Raji (cell line): ENCODE measurements around the gene SDHA.

Experiments
- POLR2A ChIP-seq: IDR thresholded peaks from 2 replicates; pipeline ENCODE4 v1.6.1; 2011; ENCODE audit warnings: low read depth, low read length, control low read depth; ENCODE audit not compliant: insufficient read depth

SDHA gene

GRCh38 chr5:180286-180918 is 37.7 kb upstream of the SDHA start:
- no peak for TF ChIP-seq POLR2A

DNA sequence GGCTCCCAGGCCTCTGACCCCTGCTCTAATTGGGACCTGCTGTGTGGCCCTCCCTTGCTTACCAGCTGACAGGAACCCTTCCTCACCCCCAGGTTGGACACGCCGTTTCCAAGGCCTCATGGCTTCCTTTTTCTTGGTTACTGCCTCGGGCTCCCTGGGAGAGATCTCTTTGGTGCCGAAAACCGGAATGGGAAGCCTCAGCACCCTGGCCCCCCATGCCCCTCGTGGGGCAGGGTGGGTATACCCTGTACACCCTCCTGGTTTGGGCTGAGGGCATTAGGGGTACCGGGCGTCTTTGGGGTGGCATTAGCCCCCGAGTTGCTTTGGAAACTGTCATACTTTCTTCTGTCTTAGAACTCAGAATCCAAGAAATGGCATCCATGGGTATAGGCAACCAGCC is 37.0 kb upstream of the SDHA start:
- TF ChIP-seq POLR2A = no peak

DNA sequence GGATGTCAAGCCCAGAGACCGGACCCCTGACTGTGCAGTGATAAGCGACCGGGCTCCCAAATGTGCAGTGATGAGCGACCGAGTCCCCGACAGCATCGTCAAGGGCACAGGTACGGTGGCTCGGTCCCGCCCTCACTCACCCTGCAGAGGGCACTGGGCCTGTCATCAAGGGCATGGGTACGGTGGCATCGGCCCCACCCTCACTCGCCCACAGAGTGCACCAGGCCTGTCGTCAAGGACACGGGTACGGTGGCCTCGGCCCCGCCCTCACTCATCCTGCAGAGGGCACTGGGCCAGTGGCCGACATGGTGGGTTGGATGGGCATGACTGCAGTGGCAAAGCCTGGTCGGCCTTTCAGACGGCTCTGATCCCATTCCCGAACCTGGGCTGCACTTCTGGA is 36.6 kb upstream of the SDHA start:
- no peak for TF ChIP-seq POLR2A

DNA sequence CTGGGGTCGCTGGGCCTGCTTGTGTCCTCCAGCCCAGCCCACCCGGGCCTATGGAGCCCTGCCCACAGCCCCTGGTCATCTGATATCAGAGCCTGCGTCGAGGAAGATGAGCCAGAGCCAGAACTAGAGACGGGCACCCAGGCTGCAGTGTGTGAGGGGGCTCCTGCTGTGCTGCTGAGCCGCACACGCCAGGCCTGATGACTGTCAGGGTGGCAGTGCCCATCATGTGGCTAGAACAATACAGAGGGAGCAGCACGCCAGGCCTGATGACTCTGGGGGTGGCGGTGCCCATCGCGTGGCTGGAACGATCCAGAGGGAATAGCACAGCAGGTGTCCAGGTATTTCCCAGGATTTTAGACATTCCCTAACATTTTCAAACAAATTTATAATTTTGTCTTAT is 36.0 kb upstream of the SDHA start:
- no peak for TF ChIP-seq POLR2A

DNA sequence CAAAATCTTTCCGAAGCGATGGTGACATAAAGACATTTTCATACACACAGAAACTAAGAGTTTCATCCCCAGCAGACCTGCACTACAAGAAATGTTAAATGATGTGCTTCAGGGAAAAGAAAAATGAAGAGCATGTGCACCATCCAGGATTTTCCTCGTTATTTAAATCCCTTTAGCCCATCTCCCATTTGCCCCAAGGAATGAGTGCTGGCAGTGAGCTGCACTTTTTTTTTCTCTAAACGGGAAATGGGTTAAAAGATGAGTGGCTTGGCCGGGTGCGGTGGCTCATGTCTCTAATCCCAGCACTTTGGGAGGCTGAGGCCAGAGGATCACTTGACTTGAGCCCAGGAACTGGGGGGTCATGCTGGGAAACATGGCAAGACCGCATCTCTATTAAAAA is 33.6 kb upstream of the SDHA start:
- TF ChIP-seq POLR2A = no peak

- no peak for TF ChIP-seq POLR2A
These were observed 32.7 kb upstream of the SDHA start for GRCh38 chr5:185095-186070.

DNA sequence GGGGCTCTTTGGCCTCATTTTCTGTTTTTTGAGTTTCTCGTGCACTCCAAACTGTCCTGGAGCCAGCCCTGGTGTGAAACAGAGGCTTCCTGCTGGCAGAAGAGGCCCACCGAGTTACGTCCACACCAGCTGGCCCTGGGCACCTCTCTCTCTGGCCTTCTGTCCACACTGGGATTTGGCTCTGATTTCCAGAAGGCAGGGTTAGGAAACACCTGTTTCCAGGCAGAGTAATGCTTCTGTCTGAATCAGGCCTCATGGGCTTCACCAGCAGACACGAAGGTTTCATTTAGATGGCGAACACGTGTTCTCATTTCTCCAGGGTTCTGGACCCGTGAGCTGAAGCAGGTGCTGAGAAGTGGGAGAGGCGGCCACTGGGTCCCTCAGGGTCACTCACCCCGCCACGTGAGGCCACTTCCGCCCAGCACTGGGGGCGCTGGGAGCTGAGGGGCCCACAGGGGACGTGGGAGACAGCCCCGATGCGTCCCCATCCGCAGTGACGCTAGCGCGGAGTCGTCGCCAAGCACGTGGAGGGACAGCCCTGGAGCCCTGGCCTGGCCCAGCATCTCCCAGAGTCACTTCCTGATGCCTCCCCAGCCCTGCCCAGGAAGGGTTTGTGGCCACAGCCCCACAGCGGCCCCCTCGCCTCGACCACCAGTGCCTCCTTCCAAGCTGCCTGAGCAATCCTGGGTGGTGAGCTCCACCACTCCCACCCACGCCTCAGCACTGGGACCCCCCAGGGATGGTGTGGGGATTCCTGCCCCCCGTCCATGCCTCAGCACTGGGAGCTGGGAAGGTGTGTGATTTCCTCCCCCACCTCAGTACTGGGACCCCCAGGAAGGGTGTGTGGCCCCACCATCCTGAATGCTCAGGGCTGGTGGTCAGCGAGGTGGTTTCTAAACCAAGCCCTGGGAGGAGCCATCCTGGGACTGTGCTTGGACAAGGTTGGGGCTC is 31.8 kb upstream of the SDHA start:
- TF ChIP-seq POLR2A = no peak

DNA sequence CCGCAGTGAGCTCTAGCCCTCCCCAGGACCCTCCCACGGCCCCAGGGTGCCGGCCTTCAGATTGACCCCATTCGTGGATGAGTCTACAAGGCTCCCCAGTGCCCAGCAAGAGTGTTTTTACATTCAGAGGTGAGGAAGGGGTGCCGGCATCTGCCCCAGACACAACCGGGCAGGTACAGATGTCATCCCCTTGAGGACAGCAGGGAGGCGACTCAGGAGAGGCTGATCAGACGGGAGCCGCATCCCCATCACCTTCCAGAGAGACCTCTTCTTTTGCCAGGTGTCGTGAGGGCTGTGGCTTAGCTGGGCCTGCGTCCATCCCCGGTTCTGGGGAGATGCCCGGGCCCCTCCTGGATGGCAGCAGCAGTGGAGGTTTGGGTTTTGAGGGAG is 31.1 kb upstream of the SDHA start:
- no peak for TF ChIP-seq POLR2A

DNA sequence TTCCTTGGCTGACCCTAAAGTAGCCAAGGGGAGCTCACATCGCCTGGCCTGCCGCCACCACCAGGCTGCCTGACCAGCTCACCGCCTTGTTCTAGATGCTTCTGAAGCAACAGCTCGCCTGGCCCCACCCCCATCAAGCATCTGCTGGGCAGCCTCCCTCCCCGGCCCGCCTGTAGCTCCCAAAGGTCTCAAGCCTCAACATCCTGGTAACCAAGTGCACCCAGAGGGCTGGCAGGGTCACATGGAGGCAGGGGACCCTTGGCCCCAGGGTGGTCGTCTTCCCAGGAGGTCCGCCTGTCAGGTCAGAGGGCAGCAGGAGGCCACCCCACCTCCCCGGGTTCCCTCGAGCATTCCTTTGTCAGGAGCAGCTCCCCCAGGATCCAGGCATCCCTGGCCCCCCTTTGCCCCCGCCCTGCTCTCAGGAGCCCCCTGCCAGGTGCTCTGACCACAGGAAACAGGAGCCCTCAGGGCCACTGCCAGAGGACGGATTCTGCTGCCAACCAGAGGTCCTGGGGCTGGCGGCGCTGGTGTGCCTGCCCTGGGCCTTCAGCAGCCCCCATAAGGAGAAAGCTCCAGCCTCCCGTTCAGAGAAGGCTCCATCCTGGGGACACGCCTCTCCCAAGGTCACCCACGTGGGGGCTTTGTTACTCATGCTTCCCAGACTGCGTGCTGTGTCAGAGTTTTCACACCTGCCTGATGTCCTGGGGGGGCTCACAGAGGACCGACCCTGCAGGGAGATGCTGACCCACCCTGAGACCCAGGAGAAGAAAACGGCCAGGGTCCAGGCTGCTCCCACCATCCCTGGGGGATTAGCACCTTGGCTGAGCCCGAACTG is 30.3 kb upstream of the SDHA start:
- TF ChIP-seq POLR2A = no peak

GRCh38 chr5:188488-189481 is 29.3 kb upstream of the SDHA start:
- TF ChIP-seq POLR2A = peak; percentile 36; the same call in 1 of the 2 replicates

DNA sequence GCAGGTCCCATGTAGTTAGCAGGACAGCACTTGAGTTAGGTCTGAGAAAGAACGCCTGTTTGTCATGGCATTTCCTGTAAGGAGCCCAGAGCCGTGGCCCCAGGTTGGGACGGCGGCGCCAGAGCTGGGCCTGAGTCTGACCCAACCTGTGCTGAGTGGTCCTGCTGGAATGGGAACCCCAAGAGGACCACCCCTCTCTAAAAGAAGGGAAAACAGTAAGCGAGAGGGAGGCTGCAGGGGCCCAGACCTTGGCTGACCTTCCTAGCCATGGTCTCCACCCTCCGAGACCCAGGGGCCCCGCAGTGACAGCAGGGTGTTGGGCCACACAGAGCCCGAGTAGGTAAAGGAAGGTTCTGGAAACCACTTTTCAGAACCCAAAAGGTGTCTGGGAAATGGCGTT is 28.6 kb upstream of the SDHA start:
- TF ChIP-seq POLR2A = no peak

DNA sequence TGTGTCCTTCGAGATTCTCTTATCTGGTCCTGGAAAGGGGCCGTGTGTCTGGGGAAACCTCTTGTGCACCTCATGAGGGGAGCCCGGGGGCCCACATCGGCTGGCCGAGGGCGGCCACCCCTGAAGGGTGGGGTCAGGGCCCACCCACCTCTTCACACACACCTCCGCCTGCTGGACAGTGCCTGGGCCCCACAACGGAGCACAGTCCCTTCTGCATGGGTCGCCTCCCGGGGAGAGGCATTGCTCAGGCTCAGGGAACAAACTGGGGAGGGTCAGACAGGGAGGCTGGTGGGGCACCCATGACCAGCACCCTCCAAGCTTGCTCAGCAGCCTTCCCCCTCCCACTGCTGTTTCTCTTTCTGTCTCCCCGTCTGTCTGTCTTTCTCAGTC is 28.1 kb upstream of the SDHA start:
- no peak for TF ChIP-seq POLR2A

GRCh38 chr5:190366-191035 is 27.6 kb upstream of the SDHA start:
- no peak for TF ChIP-seq POLR2A
